GM12892 (cell line): ENCODE results near the gene FBXW8.

ENCODE experiments used
- POLR2A ChIP-seq: IDR thresholded peaks from 2 replicates; pipeline ENCODE4 v1.6.1; 2011; ENCODE audit warnings: low read depth, low read length, control low read depth
- POLR2AphosphoS5 ChIP-seq: IDR thresholded peaks from 2 replicates; pipeline ENCODE4 v1.6.1; 2011; ENCODE audit warnings: low read depth, low read length, control low read depth
- TAF1 ChIP-seq: IDR thresholded peaks from 2 replicates; pipeline ENCODE4 v1.6.1; 2011; ENCODE audit warnings: low read depth, mild to moderate bottlenecking, control low read depth, low read length, borderline replicate concordance

DNA sequence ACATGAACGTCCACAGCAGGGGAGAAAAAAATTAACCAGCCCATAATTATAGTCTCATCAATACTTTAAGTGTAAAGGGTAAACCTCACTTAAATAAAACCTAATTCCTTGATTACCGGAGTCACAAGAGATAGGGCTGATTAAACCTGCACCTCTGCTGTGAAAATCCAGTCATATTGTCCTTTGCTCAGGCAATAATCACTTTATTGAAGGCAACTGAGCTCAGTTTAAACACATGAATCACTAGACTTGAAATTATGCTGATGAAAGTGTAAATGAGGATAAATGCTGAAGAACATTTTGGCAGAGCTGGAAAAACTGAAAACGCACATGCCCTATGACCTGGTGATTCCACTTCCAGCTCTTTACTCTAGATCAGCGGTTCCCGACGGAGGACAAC is 22.9 kb upstream of the FBXW8 start:
- no peak for TF ChIP-seq POLR2AphosphoS5
- TF ChIP-seq TAF1, result no peak
- no peak for TF ChIP-seq POLR2A
